HEK293T (cell line): ENCODE results near the gene LARP1.

Source experiments
- CTCF ChIA-PET: fragments of 350-600 bp; formaldehyde crosslinking; extraction: SDS; loops from one replicate; lab custom pipeline; 2021; ENCODE audit warnings: antibody characterized with exemption, inconsistent platforms; lab: Yijun Ruan, JAX
- POLR2A ChIA-PET: fragments of 350-600 bp; formaldehyde crosslinking; extraction: SDS; loops from one replicate; lab custom pipeline; 2020; ENCODE audit warnings: antibody characterized with exemption, inconsistent platforms; lab: Yijun Ruan, JAX
- DNase-seq: peaks from one replicate; pipeline ENCODE4 v3.0.0; 2012; ENCODE audit warnings: mixed read lengths; ENCODE audit errors: extremely low spot score
- ARNT ChIP-seq: fragments of 450-650 bp; IDR thresholded peaks from 2 replicates; pipeline ENCODE4 v1.6.1; 2017; ENCODE audit warnings: mild to moderate bottlenecking
- BHLHE40 ChIP-seq: fragments of 450-650 bp; IDR thresholded peaks from 2 replicates; pipeline ENCODE4 v1.6.1; 2016; ENCODE audit warnings: mild to moderate bottlenecking, moderate library complexity, borderline replicate concordance
- CTBP1 ChIP-seq: fragments of 450-650 bp; IDR thresholded peaks from 2 replicates; pipeline ENCODE4 v1.6.1; 2016; ENCODE audit warnings: borderline replicate concordance
- ELF4 ChIP-seq: fragments of 450-650 bp; IDR thresholded peaks from 2 replicates; pipeline ENCODE4 v1.6.1; 2017; ENCODE audit warnings: antibody characterized with exemption
- FOXA1 ChIP-seq: fragments of 450-650 bp; IDR thresholded peaks from 2 replicates; pipeline ENCODE4 v1.6.1; 2016; ENCODE audit warnings: mild to moderate bottlenecking
- FOXK2 ChIP-seq: fragments of 450-650 bp; IDR thresholded peaks from 2 replicates; pipeline ENCODE4 v1.6.1; 2016; ENCODE audit warnings: mild to moderate bottlenecking
- FOXM1 ChIP-seq: fragments of 450-650 bp; IDR thresholded peaks from 2 replicates; pipeline ENCODE4 v1.6.1; 2017; ENCODE audit warnings: mild to moderate bottlenecking, borderline replicate concordance
- HDGF ChIP-seq: fragments of 450-650 bp; IDR thresholded peaks from 2 replicates; pipeline ENCODE4 v1.6.1; 2017; ENCODE audit warnings: antibody characterized with exemption, borderline replicate concordance
- L3MBTL2 ChIP-seq: fragments of 450-650 bp; conservative IDR thresholded peaks from 2 replicates; pipeline ENCODE4 v1.6.1; 2016; ENCODE audit warnings: mild to moderate bottlenecking
- LEF1 ChIP-seq: fragments of 450-650 bp; IDR thresholded peaks from 2 replicates; pipeline ENCODE4 v1.6.1; 2017; ENCODE audit warnings: mild to moderate bottlenecking, borderline replicate concordance
- NFRKB ChIP-seq: fragments of 450-650 bp; IDR thresholded peaks from 2 replicates; pipeline ENCODE4 v1.6.1; 2016; ENCODE audit warnings: mild to moderate bottlenecking, moderate library complexity
- SP1 ChIP-seq: fragments of 450-650 bp; IDR thresholded peaks from 2 replicates; pipeline ENCODE4 v1.6.1; 2017
- SUZ12 ChIP-seq: fragments of 450-650 bp; IDR thresholded peaks from 2 replicates; pipeline ENCODE4 v1.6.1; 2016; ENCODE audit warnings: mild to moderate bottlenecking
- TARDBP ChIP-seq: fragments of 450-650 bp; IDR thresholded peaks from 2 replicates; pipeline ENCODE4 v1.6.1; 2016
- ZNF384 ChIP-seq: fragments of 450-650 bp; IDR thresholded peaks from 2 replicates; pipeline ENCODE4 v1.6.1; 2016
- TF ChIP-seq, protein P1 (sequence below): fragments of 450-650 bp; IDR thresholded peaks from 2 replicates; pipeline ENCODE4 v1.6.1; 2016

The LARP1 gene

DNA sequence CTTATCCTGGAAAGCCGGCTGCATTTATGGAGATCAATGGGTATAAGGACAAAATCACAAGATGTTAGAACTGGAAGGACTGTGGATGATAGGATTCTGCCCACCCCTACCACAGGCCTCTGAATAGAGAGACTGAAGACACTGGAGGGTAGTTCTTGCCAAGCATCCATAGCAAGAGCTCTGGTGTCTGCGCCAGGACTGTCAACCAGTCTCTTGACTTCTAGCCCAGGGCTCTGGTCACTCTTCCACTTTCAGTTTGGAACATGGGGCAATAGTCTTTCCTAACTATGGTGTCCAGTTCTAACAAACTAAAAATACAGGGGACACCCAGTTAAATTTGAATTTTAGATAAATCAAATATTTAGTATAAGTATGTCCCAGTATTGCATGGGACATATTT, 23.4 kb downstream of the LARP1 start:
- TF ChIP-seq L3MBTL2 (no peak), ARNT (no peak), BHLHE40 (no peak), FOXM1 (no peak), TARDBP (no peak)
- ChIA-PET CTCF (interaction anchor here (0.6 kb wide), 1 partner anchor 689 kb away, joined by 3 read pairs; no protein-coding TSS in a partner anchor), POLR2A (no interaction called here)
- DNase-seq = no peak

DNA sequence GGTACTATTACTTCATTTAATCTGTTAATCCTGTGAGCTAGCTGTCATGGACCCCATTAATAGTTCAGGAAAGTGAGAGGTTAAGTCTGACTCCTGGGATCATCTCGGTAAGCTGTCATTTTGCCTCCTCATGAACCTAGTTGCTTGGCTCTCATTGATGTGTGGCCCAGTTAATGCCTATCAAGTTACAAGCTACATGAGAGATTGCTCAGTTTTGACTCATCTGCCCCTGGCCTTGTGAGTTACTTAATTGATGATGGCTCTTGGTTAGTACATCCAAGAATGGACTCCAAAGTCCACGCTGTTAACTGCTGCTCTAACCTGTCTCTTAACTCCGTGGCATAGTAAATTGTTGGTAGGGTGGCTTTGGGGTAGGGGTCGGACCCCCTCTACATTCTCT, 23.9 kb downstream of the LARP1 start:
- POLR2A ChIA-PET = no interaction called here
- DNase-seq = no peak
- CTCF ChIA-PET = no interaction called here

DNA sequence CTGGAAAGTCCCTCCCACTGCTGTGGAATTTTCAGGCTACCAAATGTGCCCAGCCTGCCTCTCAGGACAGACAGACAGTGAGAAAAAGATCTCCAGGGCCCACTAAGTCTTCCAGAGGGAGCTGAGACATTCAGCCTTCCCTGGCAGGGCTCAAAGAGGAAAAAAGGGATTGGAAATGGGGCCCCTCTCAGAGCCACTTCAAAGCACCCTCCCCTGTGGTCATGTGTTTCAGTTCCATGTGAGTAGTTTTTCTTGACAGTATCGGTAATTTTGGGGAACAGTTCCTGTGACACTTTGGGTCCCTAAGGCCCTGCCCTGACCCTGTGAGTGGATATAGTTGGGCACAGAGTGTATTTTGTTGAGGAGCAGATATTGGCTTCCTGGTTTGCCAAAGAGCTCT, 25.0 kb downstream of the LARP1 start:
- CTCF ChIA-PET = interaction anchor here (0.6 kb wide), 1 partner anchor 16 kb away, joined by 3 read pairs; no protein-coding TSS in a partner anchor

More for the DNA sequence above, 23.9 kb downstream of the LARP1 start:
- no peak for TF ChIP-seq LEF1

DNA sequence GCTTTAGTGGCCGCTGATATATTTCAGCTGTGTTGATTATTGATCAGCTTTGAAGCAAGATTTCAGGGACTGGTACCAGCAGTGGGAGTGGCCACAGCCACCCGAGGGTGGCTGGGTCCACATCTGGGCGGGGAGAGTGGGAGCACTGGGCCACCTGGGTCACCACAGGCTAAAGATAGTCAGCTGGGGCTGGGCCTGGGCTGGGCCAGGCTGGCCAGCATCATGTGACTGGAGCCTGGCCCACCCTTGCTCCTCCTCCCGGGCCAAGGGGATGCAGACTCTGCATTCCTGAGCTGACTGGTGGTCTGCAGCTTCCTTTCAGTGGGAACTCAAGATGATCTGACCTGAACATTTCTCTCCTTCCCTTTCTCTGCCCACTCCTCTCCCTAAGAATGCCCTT, 27.1 kb downstream of the LARP1 start:
- POLR2A ChIA-PET = interaction anchor here (1.1 to 1.5 kb wide), 2 partner anchors 22 to 76 kb away, joined by 3 read pairs; partner anchors contain the start of gene CNOT8

More for the DNA sequence above, 25.0 kb downstream of the LARP1 start:
- TF ChIP-seq, protein P1, sequence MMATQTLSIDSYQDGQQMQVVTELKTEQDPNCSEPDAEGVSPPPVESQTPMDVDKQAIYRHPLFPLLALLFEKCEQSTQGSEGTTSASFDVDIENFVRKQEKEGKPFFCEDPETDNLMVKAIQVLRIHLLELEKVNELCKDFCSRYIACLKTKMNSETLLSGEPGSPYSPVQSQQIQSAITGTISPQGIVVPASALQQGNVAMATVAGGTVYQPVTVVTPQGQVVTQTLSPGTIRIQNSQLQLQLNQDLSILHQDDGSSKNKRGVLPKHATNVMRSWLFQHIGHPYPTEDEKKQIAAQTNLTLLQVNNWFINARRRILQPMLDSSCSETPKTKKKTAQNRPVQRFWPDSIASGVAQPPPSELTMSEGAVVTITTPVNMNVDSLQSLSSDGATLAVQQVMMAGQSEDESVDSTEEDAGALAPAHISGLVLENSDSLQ = no peak
- TF ChIP-seq ZNF384 (no peak), TARDBP (no peak), CTBP1 (no peak), ELF4 (no peak), FOXM1 (no peak), SP1 (no peak)
- DNase-seq = no peak
- POLR2A ChIA-PET = no interaction called here

DNA sequence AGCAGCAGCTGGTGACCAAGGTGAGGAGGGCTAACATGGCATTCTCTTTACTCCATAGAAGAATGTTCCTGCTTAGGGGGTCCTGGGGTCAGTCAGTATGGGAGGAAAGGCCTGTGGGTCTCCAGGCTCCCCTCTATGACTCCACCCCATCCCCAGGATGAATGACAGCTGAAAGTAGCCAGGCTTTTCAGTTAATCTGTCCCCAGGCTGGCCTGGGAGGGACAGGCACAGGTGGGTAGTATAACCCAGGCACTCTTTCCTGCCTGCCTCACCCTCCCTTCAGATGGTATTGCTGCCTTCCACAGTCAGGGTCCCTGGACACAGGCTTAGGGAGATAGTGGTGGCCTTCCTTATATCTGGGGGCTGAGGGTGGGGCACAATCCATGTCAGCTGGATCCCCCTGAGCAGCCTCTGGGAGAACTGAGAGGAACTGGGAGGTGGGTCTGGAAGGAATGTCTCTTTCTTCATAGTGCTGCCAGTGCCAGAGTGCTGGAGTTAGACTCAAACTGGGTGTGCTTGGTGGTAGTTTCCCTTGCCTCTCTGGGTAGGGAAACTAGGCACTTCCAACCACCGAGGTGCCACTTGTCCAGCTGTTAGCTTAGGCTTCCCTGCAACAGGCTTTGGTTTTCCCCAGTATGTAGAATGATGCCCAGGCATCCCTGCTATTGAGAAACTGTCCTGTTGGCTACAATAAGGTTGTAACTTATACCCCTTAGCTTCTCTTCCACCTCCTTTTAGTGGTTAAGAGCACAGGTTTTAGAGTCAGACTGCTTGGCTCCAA, 27.8 kb downstream of the LARP1 start:
- POLR2A ChIA-PET = interaction anchor here (1.1 to 1.5 kb wide), 2 partner anchors 23 to 75 kb away, joined by 3 read pairs; partner anchors contain the start of gene CNOT8
- CTCF ChIA-PET = no interaction called here
- DNase-seq = no peak
- TF ChIP-seq SUZ12 (no peak), HDGF (no peak), TARDBP (no peak), CTBP1 (no peak), BHLHE40 (no peak), L3MBTL2 (no peak), FOXM1 (no peak)

More for the DNA sequence above, 27.1 kb downstream of the LARP1 start:
- CTCF ChIA-PET = interaction anchor here (1.6 kb wide), 1 partner anchor 11 kb away, joined by 5 read pairs; no protein-coding TSS in a partner anchor
- no peak for DNase-seq
- no peak for TF ChIP-seq NFRKB
- no peak for TF ChIP-seq FOXK2
- TF ChIP-seq LEF1 = no peak
- TF ChIP-seq BHLHE40 = no peak
- TF ChIP-seq FOXA1 = no peak
- no peak for TF ChIP-seq SP1
- TF ChIP-seq HDGF = no peak
- TF ChIP-seq ELF4 = no peak
- TF ChIP-seq, protein P1 = no peak
- no peak for TF ChIP-seq ARNT
- no peak for TF ChIP-seq SUZ12
- no peak for TF ChIP-seq L3MBTL2
- no peak for TF ChIP-seq FOXM1
- TF ChIP-seq ZNF384 = no peak
- TF ChIP-seq CTBP1 = no peak

DNA sequence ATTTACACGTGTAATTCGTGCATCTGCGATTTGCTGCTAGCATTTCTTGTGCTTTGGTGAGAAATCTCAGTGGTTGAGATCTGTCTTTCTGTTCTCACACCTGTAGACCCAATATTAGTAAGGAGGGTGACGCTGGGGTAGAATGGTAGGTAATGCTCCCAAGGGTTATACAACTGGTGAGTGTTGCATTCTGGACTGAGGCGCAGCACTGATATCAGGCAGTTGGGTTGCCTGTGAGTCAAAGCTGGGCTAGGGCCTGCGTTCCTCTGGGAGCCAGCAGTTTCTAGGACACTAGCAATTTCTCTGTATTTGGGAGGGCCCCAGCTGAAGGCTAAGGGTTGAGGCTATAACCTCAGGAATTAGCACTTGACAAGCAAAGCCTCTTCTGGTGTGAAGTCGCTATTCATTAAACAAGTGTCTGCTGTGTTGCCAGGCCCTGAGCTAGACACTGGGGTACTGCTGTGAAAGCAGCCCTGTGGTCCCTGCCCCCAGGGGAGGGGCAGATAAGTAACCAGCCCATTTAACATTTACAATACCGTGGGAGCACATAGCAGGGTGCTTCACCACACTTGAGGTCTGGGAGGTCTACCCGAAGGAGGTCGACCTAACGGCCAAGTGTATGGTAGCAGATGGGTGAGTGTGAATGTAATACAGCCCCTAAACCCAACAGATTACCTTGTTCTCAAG, 28.7 kb downstream of the LARP1 start:
- ChIA-PET CTCF (no interaction called here), POLR2A (no interaction called here)
- no peak for DNase-seq
- TF ChIP-seq ZNF384 (no peak), SUZ12 (no peak), ELF4 (no peak), CTBP1 (no peak), L3MBTL2 (no peak), FOXA1 (no peak), BHLHE40 (no peak), TARDBP (no peak), LEF1 (no peak), ARNT (no peak)
- TF ChIP-seq, protein P1 = no peak
